HEK293T (cell line): Measurements from ENCODE around the gene NKX1-1.

Source experiments
- ARNT ChIP-seq: fragments of 450-650 bp; IDR thresholded peaks from 2 replicates; pipeline ENCODE4 v1.6.1; 2017; ENCODE audit warnings: mild to moderate bottlenecking
- BHLHE40 ChIP-seq: fragments of 450-650 bp; IDR thresholded peaks from 2 replicates; pipeline ENCODE4 v1.6.1; 2016; ENCODE audit warnings: mild to moderate bottlenecking, moderate library complexity, borderline replicate concordance
- FOXM1 ChIP-seq: fragments of 450-650 bp; IDR thresholded peaks from 2 replicates; pipeline ENCODE4 v1.6.1; 2017; ENCODE audit warnings: mild to moderate bottlenecking, borderline replicate concordance
- L3MBTL2 ChIP-seq: fragments of 450-650 bp; conservative IDR thresholded peaks from 2 replicates; pipeline ENCODE4 v1.6.1; 2016; ENCODE audit warnings: mild to moderate bottlenecking
- NFRKB ChIP-seq: fragments of 450-650 bp; IDR thresholded peaks from 2 replicates; pipeline ENCODE4 v1.6.1; 2016; ENCODE audit warnings: mild to moderate bottlenecking, moderate library complexity
- ZNF384 ChIP-seq: fragments of 450-650 bp; IDR thresholded peaks from 2 replicates; pipeline ENCODE4 v1.6.1; 2016

DNA sequence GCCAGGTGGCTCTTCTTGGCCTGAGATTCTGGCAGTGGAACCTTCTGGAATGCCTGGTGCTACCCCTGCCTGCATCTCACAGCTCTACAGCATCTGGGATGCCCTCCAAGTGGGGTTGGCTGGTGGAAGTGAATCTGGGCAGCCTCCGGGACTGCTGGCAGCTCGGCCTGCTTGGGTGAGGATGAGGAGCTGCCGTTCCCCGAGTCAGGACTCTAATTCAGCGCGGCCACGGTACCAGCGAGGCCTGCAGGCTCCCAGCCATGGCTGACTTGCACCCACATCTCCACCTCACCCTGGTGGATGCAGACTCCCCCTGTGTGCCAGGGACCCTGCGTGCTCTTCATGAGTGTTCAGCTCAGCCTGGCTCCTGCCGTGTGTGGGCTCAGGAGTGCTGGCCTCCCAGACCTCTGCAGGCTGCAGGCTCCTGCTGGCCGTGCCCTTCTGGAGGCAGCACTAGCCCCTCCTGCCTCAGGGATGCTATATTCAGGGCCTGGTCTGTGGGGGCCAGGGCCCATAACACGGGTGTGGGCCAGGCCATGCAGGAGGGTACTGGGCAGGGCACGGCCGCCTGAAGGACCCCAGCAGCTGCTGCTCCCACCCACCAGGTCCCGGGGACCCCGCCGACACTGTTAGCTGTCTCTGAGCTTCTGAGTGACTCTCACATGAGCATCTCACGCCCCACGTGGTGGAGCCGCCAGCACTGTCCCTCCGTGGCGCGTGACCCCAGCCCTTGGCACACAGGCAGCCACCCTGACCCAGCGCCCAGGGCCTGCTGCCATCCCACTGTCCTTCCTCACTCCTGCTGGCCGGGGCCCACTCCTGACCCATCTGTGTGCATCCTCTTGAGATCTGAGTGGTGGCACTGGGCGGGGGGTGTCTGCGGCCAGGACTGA is 48.6 kb downstream of the NKX1-1 start:
- TF ChIP-seq ARNT (no peak), NFRKB (no peak), BHLHE40 (no peak), L3MBTL2 (no peak), FOXM1 (no peak), ZNF384 (no peak)
